HUES64 (cell line): Measurements from ENCODE around the gene NSG1.
A peak's percentile ranks its signal among the peaks of the same experiment; 100 is the strongest.

Source experiments
- H3K27ac ChIP-seq: 2 replicates; pipeline ENCODE4 v1.7.0; 2013; ENCODE audit warnings: low read depth, low read length, inconsistent platforms
- H3K27me3 ChIP-seq: 2 replicates; pipeline ENCODE4 v1.6.1; 2013; ENCODE audit warnings: mild to moderate bottlenecking, low read length; ENCODE audit not compliant: insufficient read depth
- H3K36me3 ChIP-seq: 2 replicates; pipeline ENCODE4 v1.6.1; 2013; ENCODE audit warnings: mild to moderate bottlenecking, low read length; ENCODE audit not compliant: insufficient read depth
- H3K4me1 ChIP-seq: 2 replicates; pipeline ENCODE4 v1.6.1; 2013; ENCODE audit warnings: mild to moderate bottlenecking, low read length, moderate library complexity; ENCODE audit not compliant: insufficient read depth
- H3K4me3 ChIP-seq: 2 replicates; pipeline ENCODE4 v1.5.1; 2013; ENCODE audit warnings: mild to moderate bottlenecking, low read length, moderate library complexity
- H3K9ac ChIP-seq: 2 replicates; pipeline ENCODE4 v1.6.1; 2013; ENCODE audit warnings: mild to moderate bottlenecking, low read depth, low read length
- H3K9me3 ChIP-seq: 2 replicates; pipeline ENCODE4 v1.6.1; 2013; ENCODE audit warnings: low read depth, low read length; ENCODE audit not compliant: insufficient read depth
- WGBS: fragments of 150-250, 120-280 bp; methylation state at CpG from one replicate; pipeline ENCODE4 v1.1.7; 2013; ENCODE audit warnings: missing lambda C conversion rate; 5-methylcytosine and 5-hydroxymethylcytosine counted together

The NSG1 gene

DNA sequence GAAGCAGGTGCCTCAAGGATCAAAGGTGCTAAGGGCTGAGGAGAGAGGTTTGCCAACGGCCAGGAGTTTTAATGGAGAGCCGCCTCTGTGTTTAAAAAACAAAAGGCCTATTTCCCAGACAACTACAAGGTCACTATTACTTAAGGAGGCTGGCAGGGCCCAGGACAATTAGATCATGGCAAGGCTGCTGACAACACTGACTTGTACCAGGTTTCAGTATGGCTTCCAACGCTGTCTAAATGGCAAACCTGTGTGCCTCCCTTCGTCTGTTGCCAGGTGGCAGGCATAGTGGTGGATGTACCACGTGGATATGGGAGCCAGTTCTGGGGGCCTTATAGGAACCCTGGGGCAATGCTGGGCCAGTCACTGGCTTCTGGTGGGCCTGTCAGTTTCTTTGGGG is 41.0 kb downstream of the NSG1 start:
- WGBS, result 59% methylated on average over 5 of the region's 5 CpGs
- H3K9ac ChIP-seq, result no peak overlapping the region
- H3K36me3 ChIP-seq, result peaks cover 6% of the 10 kb centered on the region
- no peaks in the 10 kb centered on the region for H3K27me3 ChIP-seq
- peak overlapping the region; percentile 32; the same call in 1 of the 2 replicates for H3K27ac ChIP-seq
- H3K9me3 ChIP-seq, result no peaks in the 10 kb centered on the region
- H3K4me3 ChIP-seq, result no peak overlapping the region
- peaks cover 27% of the 10 kb centered on the region for H3K4me1 ChIP-seq

DNA sequence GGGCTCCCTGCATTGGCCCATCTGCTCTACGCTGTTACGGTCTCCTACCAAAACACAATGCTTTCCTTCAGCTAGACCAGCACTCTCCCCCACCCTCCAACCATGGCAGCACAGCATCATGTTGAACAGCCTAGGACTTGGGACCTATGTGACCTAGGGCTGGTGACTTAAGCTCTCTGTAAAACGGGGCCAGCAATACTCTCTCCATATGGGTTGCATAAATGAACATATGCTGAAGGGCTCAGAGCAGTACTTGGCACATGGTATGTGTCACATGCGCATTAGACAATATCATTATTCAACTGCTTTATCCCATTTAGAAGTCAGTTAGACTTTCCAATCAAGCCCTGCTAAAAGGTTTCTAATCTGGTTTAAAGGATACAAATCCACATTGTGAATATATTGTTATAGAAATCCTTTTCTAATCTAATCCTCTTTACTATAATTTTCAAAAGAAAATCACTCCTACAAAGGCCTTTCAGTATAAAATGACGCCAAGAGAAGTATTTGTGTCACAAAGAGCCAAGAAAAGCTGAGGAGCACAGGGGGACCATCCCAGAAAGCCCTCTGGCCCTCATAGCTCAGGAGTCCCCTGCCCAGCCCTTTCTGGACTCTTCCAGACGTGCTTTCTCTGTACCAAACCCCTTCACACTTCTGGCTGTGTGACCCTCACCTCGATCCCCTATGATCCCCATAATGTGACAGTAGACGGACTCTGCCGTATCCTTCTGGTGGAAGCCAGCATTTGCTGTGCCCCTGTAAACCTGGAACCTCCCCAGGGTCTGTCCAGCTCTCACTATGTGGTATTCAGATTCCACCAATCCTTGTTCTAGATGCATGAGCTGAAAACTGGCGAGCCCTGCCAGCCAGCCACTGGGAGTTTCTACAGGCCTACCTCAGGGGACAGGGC is 42.3 kb downstream of the NSG1 start:
- Histone ChIP-seq H3K9ac (no peak overlapping the region), H3K9me3 (no peaks in the 10 kb centered on the region), H3K36me3 (peaks cover 4% of the 10 kb centered on the region; the same call in 1 of the 2 replicates), H3K27ac (no peak overlapping the region), H3K4me3 (no peak overlapping the region), H3K4me1 (peaks cover 27% of the 10 kb centered on the region), H3K27me3 (no peaks in the 10 kb centered on the region)
- 89% methylated on average over 10 of the region's 10 CpGs for WGBS

DNA sequence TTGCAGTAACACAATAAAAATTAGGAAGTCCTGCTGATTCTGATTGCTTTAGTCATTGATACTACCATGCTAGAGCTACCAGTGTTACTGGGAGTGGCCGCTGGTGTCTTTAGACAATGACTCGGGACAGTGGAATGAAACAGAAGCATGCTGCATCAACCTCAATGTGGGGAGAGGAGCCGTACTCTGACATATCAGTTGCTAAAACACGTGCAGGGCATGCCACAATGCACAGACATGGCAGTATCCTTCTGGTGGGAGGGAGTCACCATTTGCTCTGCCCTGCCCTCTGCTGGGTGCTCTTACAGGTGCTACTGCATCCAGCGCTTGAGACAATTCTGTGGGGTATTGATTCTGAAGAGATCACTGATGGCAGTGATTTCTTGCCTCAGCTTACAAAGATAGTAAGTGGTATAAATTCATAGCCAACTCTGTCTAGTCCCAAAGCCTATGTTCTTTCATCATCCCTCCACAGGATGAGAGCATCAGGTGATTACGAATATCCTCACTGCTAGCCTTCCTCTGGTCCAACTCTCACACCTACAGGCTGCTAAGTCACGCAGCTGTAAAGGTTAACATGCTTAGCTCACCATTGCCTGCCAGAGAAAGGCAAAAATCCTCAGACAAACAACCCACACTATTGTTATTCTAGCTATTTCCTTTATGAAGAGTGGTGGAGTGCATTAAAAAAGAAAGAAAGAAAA is 43.7 kb downstream of the NSG1 start:
- Histone ChIP-seq H3K4me1 (peaks cover 20% of the 10 kb centered on the region), H3K36me3 (peaks cover 6% of the 10 kb centered on the region; the same call in 1 of the 2 replicates), H3K27me3 (no peaks in the 10 kb centered on the region), H3K9ac (no peak overlapping the region), H3K27ac (no peak overlapping the region), H3K4me3 (no peak overlapping the region), H3K9me3 (no peaks in the 10 kb centered on the region)
- WGBS, result 51% methylated on average over 7 of the region's 7 CpGs

DNA sequence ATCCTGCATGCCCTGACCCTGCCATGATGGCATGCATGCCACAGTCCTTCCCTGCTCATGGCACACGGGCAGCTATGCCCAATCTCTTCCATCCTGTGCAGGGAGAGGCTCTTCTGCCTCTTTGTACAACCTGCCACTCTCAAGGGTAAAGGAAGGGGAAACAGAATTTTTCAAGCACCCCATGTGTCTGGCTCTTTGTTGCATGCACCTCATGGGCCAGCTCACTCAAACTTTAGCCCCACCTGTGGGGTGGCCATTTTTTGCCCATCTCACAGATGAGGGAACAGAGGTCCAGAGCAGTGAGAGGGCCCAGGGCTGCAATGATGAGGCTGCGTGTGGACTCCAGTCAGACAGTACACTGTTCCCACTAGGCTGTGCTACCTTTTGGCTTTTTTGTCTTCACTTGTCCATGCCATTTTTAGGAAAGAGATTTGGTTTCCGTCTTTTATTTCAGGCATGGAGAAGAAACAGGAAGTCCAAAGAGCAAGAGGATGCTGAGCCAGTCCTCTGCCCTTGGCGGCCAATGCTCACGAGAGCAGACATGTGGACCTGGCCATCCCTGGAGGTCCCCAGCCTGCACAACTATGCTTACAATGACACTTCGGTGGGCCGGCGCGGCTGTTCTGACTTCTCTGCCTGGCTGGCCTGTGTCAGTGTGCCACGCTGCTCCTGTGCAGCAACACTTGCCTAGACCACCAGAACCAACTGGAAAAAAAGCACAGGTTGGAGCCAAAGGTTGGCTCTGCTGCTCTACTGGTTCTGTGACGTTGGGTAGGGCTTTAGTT is 45.6 kb downstream of the NSG1 start:
- Histone ChIP-seq H3K27me3 (no peaks in the 10 kb centered on the region), H3K27ac (no peak overlapping the region), H3K4me3 (no peak overlapping the region), H3K36me3 (peaks cover 6% of the 10 kb centered on the region; the same call in 1 of the 2 replicates), H3K9me3 (no peaks in the 10 kb centered on the region), H3K9ac (no peak overlapping the region), H3K4me1 (peaks cover 9% of the 10 kb centered on the region)
- 96% methylated on average over 11 of the region's 11 CpGs for WGBS

DNA sequence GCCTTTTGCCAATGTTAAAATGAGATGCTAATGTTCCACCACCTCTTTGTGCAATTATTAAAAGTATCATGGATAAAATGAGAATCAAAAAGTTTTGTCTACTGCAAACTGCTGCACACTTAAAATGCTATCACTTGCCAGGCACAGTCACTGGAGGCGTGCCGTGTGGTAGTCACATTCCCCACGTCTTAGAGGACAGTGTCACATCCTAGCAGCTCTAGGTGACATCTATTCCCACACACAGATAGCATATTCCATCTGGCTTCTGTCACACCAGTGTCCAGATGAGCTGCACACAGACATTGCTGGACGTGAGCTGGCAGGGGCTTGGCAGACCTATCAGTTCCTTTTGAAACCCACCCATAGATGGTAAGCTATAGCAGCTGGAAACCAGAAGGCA is 47.0 kb downstream of the NSG1 start:
- 93% methylated on average over 4 of the region's 4 CpGs for WGBS

DNA sequence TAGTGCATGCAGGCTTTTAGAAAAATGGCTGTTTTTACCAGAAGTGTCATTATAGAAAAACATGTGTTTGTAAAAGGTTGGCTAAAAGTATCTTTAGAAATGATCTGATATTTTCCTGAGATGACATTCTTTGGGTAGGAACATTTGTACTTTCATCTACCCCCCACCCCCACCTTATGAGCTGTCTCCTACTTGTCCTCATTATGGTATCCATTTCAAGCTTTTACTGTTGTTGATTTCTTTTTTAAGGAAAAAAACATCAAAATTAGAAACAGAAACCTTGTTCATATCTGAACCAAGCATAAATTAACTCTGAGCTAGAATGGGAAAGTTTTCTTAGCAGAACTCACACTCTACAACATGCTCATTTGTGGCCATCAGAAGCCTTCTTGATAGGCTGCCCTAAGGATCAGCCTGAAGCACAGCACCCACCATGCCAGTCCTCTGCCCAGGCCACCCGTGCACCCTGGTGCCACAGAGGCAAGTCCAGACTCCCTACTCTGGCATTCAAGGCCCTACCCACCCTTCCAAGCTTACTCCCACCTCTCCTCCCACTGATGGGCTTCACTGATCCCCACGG is 49.4 kb downstream of the NSG1 start:
- H3K27me3 ChIP-seq, result no peaks in the 10 kb centered on the region
- H3K9me3 ChIP-seq, result no peaks in the 10 kb centered on the region
- no peak overlapping the region for H3K4me3 ChIP-seq
- H3K4me1 ChIP-seq, result no peaks in the 10 kb centered on the region
- H3K27ac ChIP-seq, result no peak overlapping the region
- WGBS, result 88% methylated on average over 2 of the region's 2 CpGs
- no peak overlapping the region for H3K9ac ChIP-seq
- H3K36me3 ChIP-seq, result peaks cover 10% of the 10 kb centered on the region; the same call in 1 of the 2 replicates

More for the DNA sequence above, 47.0 kb downstream of the NSG1 start:
- Histone ChIP-seq H3K27ac (no peak overlapping the region), H3K4me1 (no peaks in the 10 kb centered on the region), H3K4me3 (no peak overlapping the region), H3K9me3 (no peaks in the 10 kb centered on the region), H3K36me3 (peaks cover 10% of the 10 kb centered on the region; the same call in 1 of the 2 replicates), H3K27me3 (no peaks in the 10 kb centered on the region), H3K9ac (no peak overlapping the region)

DNA sequence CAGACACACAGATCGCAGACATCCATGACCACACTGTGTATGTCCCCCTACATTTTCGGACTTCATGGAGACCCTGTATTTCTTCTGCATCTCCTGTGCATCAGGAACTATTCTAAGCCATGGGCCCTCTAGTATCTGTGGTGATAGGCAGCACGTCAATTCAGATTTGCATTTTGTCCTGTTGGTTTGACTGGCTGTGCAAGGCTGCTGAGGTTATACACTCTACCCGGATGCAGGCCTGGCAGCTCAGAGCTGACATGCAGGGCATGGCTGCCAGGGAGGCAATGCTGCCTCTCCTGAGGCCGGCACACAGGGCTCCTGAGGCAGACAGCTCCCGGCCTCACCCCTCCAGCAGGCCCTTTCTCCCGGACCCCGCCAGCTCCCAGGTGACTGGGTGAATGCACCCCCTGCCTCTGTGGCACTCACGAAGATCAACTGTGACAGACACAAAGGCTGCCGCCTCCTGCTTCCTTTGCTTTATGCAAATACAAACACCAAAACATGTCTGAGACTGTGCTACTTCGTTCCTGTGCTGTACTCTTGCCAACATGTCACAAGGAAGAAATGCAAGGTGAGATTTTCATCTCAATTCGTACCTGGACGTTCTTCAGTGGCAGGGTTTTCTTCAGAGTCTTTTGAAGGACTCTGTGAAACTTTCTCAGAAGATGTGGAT is 51.0 kb downstream of the NSG1 start:
- WGBS, result 93% methylated on average over 13 of the region's 13 CpGs
- Histone ChIP-seq H3K4me1 (no peaks in the 10 kb centered on the region), H3K36me3 (peaks cover 8% of the 10 kb centered on the region; the same call in 1 of the 2 replicates), H3K9ac (no peak overlapping the region), H3K27me3 (no peaks in the 10 kb centered on the region), H3K9me3 (no peaks in the 10 kb centered on the region), H3K4me3 (no peak overlapping the region), H3K27ac (no peak overlapping the region)

DNA sequence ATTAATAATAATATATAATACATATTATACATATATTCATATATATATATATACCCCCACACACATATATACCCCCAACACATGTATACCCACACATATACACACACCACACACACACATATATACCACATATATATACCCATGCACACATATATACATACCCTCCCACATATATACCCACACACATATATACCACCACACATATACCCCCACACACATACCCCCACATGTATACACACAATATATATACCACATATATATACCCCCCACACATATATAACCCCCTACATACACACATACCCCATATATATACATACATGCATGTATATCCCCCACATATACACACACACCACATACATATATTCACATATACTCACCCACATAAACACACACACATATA is 52.0 kb downstream of the NSG1 start:
- Histone ChIP-seq H3K9me3 (no peaks in the 10 kb centered on the region), H3K4me3 (no peak overlapping the region), H3K9ac (no peak overlapping the region), H3K36me3 (peaks cover 6% of the 10 kb centered on the region; the same call in 1 of the 2 replicates), H3K27ac (no peak overlapping the region), H3K27me3 (no peaks in the 10 kb centered on the region), H3K4me1 (no peaks in the 10 kb centered on the region)

DNA sequence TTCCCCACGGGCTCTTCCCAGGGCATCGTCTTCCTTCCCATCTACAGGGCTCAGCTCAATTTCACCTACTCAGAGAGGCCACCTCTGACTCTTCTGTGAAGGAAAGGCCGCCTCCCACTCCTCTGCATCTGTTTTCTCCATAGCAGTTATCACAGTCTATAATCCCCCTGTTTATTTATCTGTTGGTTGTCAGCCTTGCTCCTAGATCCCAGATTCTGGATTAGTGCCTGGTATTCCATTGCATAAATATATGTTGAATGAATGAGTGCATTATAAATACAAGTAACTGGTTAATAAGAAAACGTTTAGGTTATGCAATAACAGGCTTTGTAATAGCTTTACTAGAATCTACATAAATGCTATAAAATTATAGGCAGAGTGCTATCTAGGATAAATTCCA is 52.9 kb downstream of the NSG1 start:
- H3K27me3 ChIP-seq, result no peaks in the 10 kb centered on the region
- H3K4me3 ChIP-seq, result no peak overlapping the region
- H3K27ac ChIP-seq, result no peak overlapping the region
- H3K4me1 ChIP-seq, result no peaks in the 10 kb centered on the region
- no peaks in the 10 kb centered on the region for H3K9me3 ChIP-seq
- H3K36me3 ChIP-seq, result peaks cover 3% of the 10 kb centered on the region; the same call in 1 of the 2 replicates
- WGBS, result 90% methylated on average over 3 of the region's 4 CpGs
- no peak overlapping the region for H3K9ac ChIP-seq

DNA sequence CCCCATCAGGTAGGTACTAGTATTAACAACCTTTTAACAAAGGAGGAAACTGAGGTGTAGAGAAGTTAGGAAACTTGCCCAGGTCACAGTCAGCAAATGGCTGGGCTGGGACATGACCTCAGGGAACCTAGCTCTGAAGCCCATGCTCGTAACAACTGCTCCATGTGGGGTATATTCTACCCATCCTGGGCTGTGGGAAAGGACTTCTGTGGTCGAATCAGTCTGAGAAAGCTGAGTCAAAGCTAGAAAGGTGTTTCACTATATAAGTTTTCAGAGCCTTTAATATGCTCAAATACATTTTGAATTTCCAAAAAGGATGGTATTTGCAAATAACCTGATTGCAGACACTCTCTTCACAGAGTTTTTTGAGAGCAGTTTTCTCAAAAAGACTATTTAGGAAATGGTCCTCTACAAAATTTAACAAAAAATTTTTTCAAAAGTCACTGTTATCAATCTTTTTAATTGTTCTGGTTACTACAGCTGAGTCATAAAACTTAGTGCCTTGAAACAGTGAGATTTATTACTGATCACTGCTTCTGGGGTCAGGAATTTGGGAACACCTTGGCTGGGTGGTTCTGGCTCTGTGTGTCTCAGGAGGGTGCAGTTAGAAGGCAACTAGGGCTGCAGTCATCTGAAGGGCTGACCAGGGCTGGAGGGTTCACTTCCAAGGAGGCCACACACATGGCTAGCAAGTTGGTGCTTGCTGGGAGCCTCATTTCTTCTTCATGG is 53.6 kb downstream of the NSG1 start:
- Histone ChIP-seq H3K9ac (no peak overlapping the region), H3K27me3 (no peaks in the 10 kb centered on the region), H3K4me1 (no peaks in the 10 kb centered on the region), H3K36me3 (peaks cover 3% of the 10 kb centered on the region; the same call in 1 of the 2 replicates), H3K27ac (no peak overlapping the region), H3K9me3 (no peaks in the 10 kb centered on the region), H3K4me3 (no peak overlapping the region)
- WGBS, result 92% methylated on average over 2 of the region's 2 CpGs
